Activated CD4-positive, alpha-beta T cell treated with anti-CD3 and anti-CD28 coated beads for 36 hours (primary cell): Measurements from ENCODE around the gene TLK2. TPM values are rescaled to one million over a fixed set of nuclear protein-coding genes. Genes with fewer than 3 reads are reported as not detected.
"Not testable (repeated sequence)": the region's sequence is repeated elsewhere in the genome, so short reads cannot be mapped to it uniquely, and the experiment has no call there.

Experiments
- ATAC-seq: fragments of 200-7000 bp; cut with Tn5 transposase; one replicate; pipeline ENCODE4 v1.10.0; 2021; ENCODE audit warnings: mild to moderate bottlenecking, moderate library complexity
- CTCF ChIA-PET: fragments of 350-600 bp; sonication (Branson Sonifier 250); formaldehyde crosslinking; loops from one replicate; lab custom pipeline; 2021; ENCODE audit warnings: antibody characterized with exemption; lab: Charles Lee
- POLR2A ChIA-PET: fragments of 350-600 bp; sonication (Branson Sonifier 250); formaldehyde crosslinking; loops from one replicate; lab custom pipeline; 2021; ENCODE audit warnings: antibody characterized with exemption, inconsistent platforms; lab: Charles Lee
- DNase-seq: peaks from one replicate; pipeline ENCODE4 v3.0.0-alpha.2; 2020
- H3K27ac Mint-ChIP-seq: one replicate; pipeline ENCODE4 v1.8.0; 2021; ENCODE audit warnings: mixed read lengths
- H3K27me3 Mint-ChIP-seq: one replicate; pipeline ENCODE4 v1.8.0; 2021; ENCODE audit warnings: mixed read lengths
- H3K36me3 Mint-ChIP-seq: one replicate; pipeline ENCODE4 v1.8.0; 2021; ENCODE audit warnings: low read depth, mixed read lengths
- H3K4me1 Mint-ChIP-seq: one replicate; pipeline ENCODE4 v1.8.0; 2021; ENCODE audit warnings: mixed read lengths
- H3K4me3 Mint-ChIP-seq: one replicate; pipeline ENCODE4 v1.8.0; 2021; ENCODE audit warnings: mild to moderate bottlenecking, moderate library complexity, mixed read lengths
- H3K9me3 Mint-ChIP-seq: one replicate; pipeline ENCODE4 v1.8.0; 2021; ENCODE audit warnings: low read depth, mixed read lengths
- intact Hi-C, 2 experiments: fragments of 100-400 bp; cut with DNase I in 1 of 2; cut with micrococcal nuclease in 1 of 2; formaldehyde crosslinking; loops; one replicate each; pipeline versions ENCODE4 v1.14.2 to v1.15.1; 2022 to 2024; cut with DNase I, micrococcal nuclease
- total RNA-seq, 2 experiments: library from RNA; stranded (reverse); gene quantifications; one replicate each; pipeline ENCODE4 v1.2.3, GENCODE V29; 2021

Gene TLK2
- 10 to 100 TPM; 37.4 to 60.2 TPM for total RNA-seq

GRCh38 chr17:62478424-62478879, at the start of gene TLK2:
TSS of gene TLK2 (plus strand) at chr17:62478825. CDS start at chr17:62481126, 2,301 bp downstream.
- POLR2A ChIA-PET = no interaction called here
- intact Hi-C loops = loop anchor here (1.0 to 5.0 kb wide), 4 partner anchors 55 to 489 kb away; partner anchors contain the start of genes METTL2A (in 2 of the 2) and TANC2 (in 1 of the 2)
- CTCF ChIA-PET = no interaction called here

GRCh38 chr17:62435251-62435650, 43.4 kb upstream of the TLK2 start:
- peaks cover 24% of the 10 kb centered on the region for H3K36me3 Mint-ChIP-seq
- intact Hi-C loops, H3K27me3 Mint-ChIP-seq, H3K4me3 Mint-ChIP-seq, CTCF ChIA-PET, H3K4me1 Mint-ChIP-seq, ATAC-seq, H3K27ac Mint-ChIP-seq, H3K9me3 Mint-ChIP-seq, POLR2A ChIA-PET, DNase-seq: not testable (repeated sequence)

More at GRCh38 chr17:62478424-62478879, at the start of gene TLK2:
- ATAC-seq = peak; percentile 83
- H3K27ac Mint-ChIP-seq = peak within 1 kb of the TSS; percentile 96
- H3K9me3 Mint-ChIP-seq = no peaks in the 10 kb centered on the region
- H3K4me1 Mint-ChIP-seq = peaks cover 28% of the 10 kb centered on the region
- DNase-seq = peak; percentile 88
- no peaks in the 10 kb centered on the region for H3K27me3 Mint-ChIP-seq
- peak within 1 kb of the TSS; percentile 93 for H3K4me3 Mint-ChIP-seq
- H3K36me3 Mint-ChIP-seq = peaks cover 22% of the 10 kb centered on the region

- H3K9me3 Mint-ChIP-seq, POLR2A ChIA-PET, ATAC-seq, H3K4me1 Mint-ChIP-seq, CTCF ChIA-PET, H3K27me3 Mint-ChIP-seq, intact Hi-C loops, H3K27ac Mint-ChIP-seq, DNase-seq, H3K4me3 Mint-ChIP-seq: not testable (repeated sequence)
- peaks cover 30% of the 10 kb centered on the region for H3K36me3 Mint-ChIP-seq
Observed at GRCh38 chr17:62441181-62441580, 37.4 kb upstream of the TLK2 start.

- no peak overlapping the region for H3K27ac Mint-ChIP-seq
- ChIA-PET CTCF (no interaction called here), POLR2A (no interaction called here)
- no peak for ATAC-seq
- intact Hi-C loops = no loop called here
- no peak overlapping the region for H3K4me3 Mint-ChIP-seq
- no peaks in the 10 kb centered on the region for H3K27me3 Mint-ChIP-seq
- no peak for DNase-seq
- no peaks in the 10 kb centered on the region for H3K9me3 Mint-ChIP-seq
- H3K36me3 Mint-ChIP-seq = peaks cover 37% of the 10 kb centered on the region
- no peaks in the 10 kb centered on the region for H3K4me1 Mint-ChIP-seq
Observed at GRCh38 chr17:62444063-62444462, 34.6 kb upstream of the TLK2 start.

GRCh38 chr17:62445791-62446190, 32.8 kb upstream of the TLK2 start:
- POLR2A ChIA-PET, H3K4me3 Mint-ChIP-seq, H3K27me3 Mint-ChIP-seq, H3K4me1 Mint-ChIP-seq, CTCF ChIA-PET, intact Hi-C loops, H3K27ac Mint-ChIP-seq, DNase-seq, ATAC-seq, H3K9me3 Mint-ChIP-seq: not testable (repeated sequence)
- H3K36me3 Mint-ChIP-seq = peaks cover 35% of the 10 kb centered on the region

- DNase-seq, intact Hi-C loops, H3K4me3 Mint-ChIP-seq, H3K27me3 Mint-ChIP-seq, CTCF ChIA-PET, POLR2A ChIA-PET, H3K9me3 Mint-ChIP-seq, ATAC-seq, H3K27ac Mint-ChIP-seq: not testable (repeated sequence)
- Mint-ChIP-seq H3K4me1 (peaks cover 11% of the 10 kb centered on the region), H3K36me3 (peaks cover 20% of the 10 kb centered on the region)
Observed at GRCh38 chr17:62452195-62452594, 26.4 kb upstream of the TLK2 start.

GRCh38 chr17:62453041-62453440, 25.6 kb upstream of the TLK2 start:
- ATAC-seq, POLR2A ChIA-PET, DNase-seq, H3K27ac Mint-ChIP-seq, H3K27me3 Mint-ChIP-seq, intact Hi-C loops, CTCF ChIA-PET, H3K9me3 Mint-ChIP-seq, H3K4me3 Mint-ChIP-seq: not testable (repeated sequence)
- H3K4me1 Mint-ChIP-seq = peaks cover 15% of the 10 kb centered on the region
- H3K36me3 Mint-ChIP-seq = peaks cover 14% of the 10 kb centered on the region

- H3K4me3 Mint-ChIP-seq, POLR2A ChIA-PET, intact Hi-C loops, H3K9me3 Mint-ChIP-seq, H3K27me3 Mint-ChIP-seq, H3K36me3 Mint-ChIP-seq, DNase-seq, H3K27ac Mint-ChIP-seq, ATAC-seq: not testable (repeated sequence)
- CTCF ChIA-PET = interaction anchor here (0.6 kb wide), 1 partner anchor 43 kb away, joined by 6 read pairs; no protein-coding TSS in a partner anchor
- H3K4me1 Mint-ChIP-seq = peaks cover 20% of the 10 kb centered on the region
Observed at GRCh38 chr17:62453656-62454055, 25.0 kb upstream of the TLK2 start.

GRCh38 chr17:62454111-62454510, 24.5 kb upstream of the TLK2 start:
- DNase-seq, H3K9me3 Mint-ChIP-seq, H3K4me3 Mint-ChIP-seq, H3K27ac Mint-ChIP-seq, POLR2A ChIA-PET, intact Hi-C loops, ATAC-seq, H3K36me3 Mint-ChIP-seq, H3K27me3 Mint-ChIP-seq: not testable (repeated sequence)
- CTCF ChIA-PET = interaction anchor here (0.6 kb wide), 1 partner anchor 44 kb away, joined by 6 read pairs; no protein-coding TSS in a partner anchor
- H3K4me1 Mint-ChIP-seq = peaks cover 20% of the 10 kb centered on the region

- no peaks in the 10 kb centered on the region for H3K9me3 Mint-ChIP-seq
Observed at GRCh38 chr17:62456016-62456415, 22.6 kb upstream of the TLK2 start.

GRCh38 chr17:62458483-62458882, 20.1 kb upstream of the TLK2 start:
- H3K4me3 Mint-ChIP-seq, H3K36me3 Mint-ChIP-seq, ATAC-seq, H3K27ac Mint-ChIP-seq, DNase-seq, H3K9me3 Mint-ChIP-seq, intact Hi-C loops, H3K27me3 Mint-ChIP-seq, POLR2A ChIA-PET: not testable (repeated sequence)
- peaks cover 17% of the 10 kb centered on the region for H3K4me1 Mint-ChIP-seq
- CTCF ChIA-PET = interaction anchor here (0.6 kb wide), 1 partner anchor 15 kb away, joined by 3 read pairs; no protein-coding TSS in a partner anchor

More at GRCh38 chr17:62456016-62456415, 22.6 kb upstream of the TLK2 start:
- peaks cover 4% of the 10 kb centered on the region for H3K36me3 Mint-ChIP-seq
- no peak overlapping the region for H3K4me3 Mint-ChIP-seq
- ChIA-PET CTCF (interaction anchor here (0.6 kb wide), 1 partner anchor 460 kb away, joined by 3 read pairs; no protein-coding TSS in a partner anchor), POLR2A (no interaction called here)
- no peak overlapping the region for H3K27ac Mint-ChIP-seq
- no peak for ATAC-seq
- intact Hi-C loops = no loop called here
- no peak for DNase-seq
- peaks cover 2% of the 10 kb centered on the region for H3K27me3 Mint-ChIP-seq
- H3K4me1 Mint-ChIP-seq = peaks cover 20% of the 10 kb centered on the region

- DNase-seq, H3K27me3 Mint-ChIP-seq, intact Hi-C loops, CTCF ChIA-PET, POLR2A ChIA-PET, ATAC-seq, H3K36me3 Mint-ChIP-seq, H3K9me3 Mint-ChIP-seq, H3K4me1 Mint-ChIP-seq, H3K4me3 Mint-ChIP-seq, H3K27ac Mint-ChIP-seq: not testable (repeated sequence)
Observed at GRCh38 chr17:62464422-62464821, 14.2 kb upstream of the TLK2 start.
